ENCODE results near the gene AS3MT.
A peak's percentile ranks its signal among the peaks of the same experiment; 100 is the strongest.
"Not testable (repeated sequence)": the region's sequence is repeated elsewhere in the genome, so short reads cannot be mapped to it uniquely, and the experiment has no call there.

AS3MT gene, protein sequence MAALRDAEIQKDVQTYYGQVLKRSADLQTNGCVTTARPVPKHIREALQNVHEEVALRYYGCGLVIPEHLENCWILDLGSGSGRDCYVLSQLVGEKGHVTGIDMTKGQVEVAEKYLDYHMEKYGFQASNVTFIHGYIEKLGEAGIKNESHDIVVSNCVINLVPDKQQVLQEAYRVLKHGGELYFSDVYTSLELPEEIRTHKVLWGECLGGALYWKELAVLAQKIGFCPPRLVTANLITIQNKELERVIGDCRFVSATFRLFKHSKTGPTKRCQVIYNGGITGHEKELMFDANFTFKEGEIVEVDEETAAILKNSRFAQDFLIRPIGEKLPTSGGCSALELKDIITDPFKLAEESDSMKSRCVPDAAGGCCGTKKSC

DNA sequence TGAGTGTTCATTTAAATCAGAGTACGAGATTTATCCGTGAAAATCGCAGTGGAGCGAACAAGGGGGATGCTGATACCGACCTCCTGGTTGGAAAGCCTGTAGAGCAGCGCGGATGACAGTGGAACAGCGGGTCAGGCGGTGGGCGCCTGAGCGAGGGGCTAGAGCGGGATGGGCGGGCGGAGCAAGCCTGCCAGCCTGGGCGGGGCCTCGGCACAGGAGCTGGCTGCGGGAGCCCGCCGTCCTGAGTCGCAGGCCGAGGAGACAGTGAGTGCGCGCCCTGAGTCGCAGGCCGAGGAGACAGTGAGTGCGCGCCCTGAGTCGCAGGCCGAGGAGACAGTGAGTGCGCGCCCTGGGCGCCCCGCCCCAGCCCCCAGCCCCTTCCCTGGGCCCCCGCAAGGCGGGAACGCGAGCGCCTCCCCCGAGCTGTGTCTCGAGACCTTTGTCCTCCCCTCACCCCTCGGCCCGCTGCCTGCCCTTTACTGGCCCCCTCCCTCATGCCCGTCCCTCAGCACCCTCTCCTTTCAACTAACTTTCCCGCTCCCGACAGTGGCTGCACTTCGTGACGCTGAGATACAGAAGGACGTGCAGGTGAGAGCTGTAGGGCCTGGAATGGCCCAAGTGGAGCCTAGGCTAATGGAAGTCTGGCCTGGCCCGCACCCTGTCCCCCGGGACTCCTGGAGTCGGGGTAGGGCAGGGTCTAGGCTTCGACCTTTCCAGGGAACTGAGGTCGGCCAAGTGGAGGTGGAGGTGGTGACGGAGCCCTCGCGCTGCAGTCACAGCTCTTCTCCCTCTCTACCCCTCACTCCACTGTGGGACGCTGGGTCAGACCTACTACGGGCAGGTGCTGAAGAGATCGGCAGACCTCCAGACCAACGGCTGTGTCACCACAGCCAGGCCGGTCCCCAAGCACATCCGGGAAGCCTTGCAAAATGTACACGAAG lies at the start of gene AS3MT:
AS3MT (plus strand) TSS at position 213 of the 941 bp plus-strand sequence; CDS start at position 336, 123 bp downstream.
- DNase-seq = no peak

DNA sequence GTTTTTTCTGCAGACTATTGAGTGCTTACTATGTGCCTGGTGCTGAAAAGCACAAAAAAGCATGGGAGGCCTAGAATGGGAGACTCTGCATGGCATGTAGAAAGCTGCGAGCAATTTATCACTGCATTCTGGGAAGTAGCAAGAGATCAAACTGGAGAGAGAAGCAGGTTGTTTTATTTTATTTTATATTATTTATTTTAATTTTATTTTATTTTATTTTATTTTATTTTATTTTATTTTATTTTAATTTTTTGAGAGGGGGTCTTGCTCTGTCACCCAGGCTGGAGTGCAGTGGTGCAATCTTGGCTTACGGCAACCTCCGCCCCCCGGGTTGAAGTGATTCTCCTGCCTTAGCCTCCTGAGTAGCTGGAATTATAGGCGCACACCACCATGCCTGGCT lies 49.3 kb upstream of the AS3MT start:
- not testable (repeated sequence) for DNase-seq

DNA sequence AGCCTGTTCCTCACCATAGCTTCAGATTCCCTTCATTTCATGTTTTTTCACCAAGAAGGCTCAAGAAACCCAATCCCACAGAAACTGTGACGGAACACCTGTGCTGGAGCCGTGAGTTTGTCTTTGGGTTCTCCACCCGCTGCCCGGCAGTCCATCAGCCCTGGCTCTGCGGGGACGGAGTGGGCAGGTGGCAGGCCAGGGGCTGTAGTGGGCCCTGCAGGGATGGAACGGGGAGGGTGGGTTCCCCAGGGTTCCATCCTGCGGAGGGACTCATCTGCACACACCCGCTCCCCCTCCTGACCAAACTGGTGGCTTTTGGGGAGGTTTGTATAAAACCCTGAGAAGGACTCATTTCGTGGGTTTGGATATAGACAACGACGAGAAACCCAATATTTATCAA lies 47.0 kb upstream of the AS3MT start:
- no peak for DNase-seq

DNA sequence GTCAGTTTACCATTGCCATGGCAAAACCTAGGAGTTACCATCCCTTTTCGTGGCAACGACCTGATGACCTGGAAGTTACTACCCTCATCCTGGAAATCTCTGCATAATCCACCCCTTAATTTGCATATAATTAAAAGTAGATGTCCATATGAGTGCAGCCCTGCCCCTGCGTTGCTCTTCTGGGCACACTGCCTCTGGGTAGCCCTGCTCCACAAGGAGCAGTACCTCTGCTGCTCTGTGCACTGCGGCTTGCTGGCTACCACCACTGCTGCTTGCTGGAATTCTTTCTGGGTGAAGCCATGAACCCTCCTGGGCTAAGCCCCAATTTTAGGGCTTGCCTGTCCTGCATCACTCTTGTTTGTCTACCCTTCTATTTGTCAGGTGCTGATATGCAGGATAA lies 44.6 kb upstream of the AS3MT start:
- no peak for DNase-seq

DNA sequence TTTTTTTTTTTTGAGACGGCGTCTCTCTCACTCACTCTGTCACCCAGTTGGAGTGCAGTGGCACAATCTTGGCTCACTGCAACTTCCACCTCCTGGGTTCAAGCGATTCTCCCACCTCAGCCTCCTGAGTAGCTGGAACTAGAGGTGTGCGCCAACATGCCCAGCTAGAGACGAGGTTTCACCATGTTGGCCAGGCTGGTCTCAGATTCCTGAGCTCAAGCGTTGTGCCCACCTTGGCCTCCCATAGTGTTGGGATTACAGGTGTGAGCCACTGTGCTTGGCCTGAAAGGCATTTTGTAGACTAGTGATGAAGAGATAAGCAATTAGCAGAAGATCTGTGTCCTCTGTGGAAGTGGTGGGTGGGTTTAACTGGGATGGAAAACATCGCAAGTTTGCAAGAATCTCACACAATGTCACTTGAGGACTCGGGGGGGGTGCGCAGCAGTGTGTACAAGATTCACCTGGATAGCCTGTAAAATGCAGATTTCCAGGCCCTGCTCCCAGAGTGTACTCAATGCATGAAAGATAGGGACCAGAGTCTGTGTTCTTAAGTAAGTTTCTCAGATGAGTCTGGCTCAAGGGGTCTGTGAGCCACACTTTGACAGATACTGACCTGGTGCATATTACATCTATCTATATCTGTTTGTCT lies 43.0 kb upstream of the AS3MT start:
- DNase-seq = no peak

DNA sequence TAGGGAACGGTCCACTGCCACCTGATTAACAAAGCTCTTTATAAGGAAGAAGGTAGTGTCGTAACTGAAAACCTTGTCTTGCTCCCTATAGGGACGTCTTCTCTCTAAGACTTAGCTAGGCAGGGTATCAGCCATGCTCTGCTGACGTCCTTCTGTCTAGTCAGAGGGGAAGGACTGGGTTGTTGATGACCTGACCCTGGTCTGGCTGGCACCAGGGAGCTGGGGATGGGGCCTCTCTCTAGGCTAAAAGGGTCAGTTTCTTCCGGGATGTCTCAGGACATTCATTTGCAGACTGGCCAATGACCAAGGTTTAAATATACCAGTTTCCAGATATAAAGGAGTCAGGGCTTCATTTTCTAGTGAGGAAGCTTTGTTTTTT lies 41.7 kb upstream of the AS3MT start:
- no peak for DNase-seq

DNA sequence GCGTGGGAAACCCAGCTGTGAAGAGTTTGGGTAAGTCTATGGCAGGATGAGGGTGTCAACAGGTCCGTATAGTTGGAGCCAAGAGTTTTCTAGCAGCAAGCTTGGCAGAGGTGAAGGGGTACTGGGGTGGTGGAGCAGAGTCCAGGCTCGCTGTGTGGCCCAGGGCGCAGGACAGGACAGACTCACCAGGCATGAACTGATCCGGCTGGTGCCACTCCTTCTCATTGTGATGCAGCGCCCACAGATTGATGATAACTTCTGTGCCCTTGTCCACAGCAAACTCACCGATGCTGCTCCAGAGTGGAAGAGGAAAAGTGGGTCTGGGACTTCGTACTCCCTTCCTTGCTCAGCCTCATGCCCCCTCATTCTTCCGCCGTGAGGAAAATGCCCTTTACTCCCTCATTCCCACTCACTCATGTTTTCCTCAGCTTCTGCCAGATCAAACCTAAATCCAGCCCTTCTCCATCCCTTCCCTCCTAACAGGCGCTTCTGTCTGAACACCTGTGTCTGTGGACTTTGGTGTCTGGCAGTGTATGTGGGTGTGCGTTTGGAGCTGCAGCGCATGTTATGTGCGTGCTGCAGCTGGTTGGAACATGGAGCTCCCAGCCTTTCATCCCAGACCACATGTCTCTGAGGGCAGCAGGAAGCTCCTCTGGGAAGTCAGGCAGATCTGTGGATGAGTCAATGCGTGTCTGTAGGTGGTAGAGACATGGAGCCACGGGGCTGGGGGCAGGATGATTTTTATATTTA lies 37.8 kb upstream of the AS3MT start:
- DNase-seq = no peak

DNA sequence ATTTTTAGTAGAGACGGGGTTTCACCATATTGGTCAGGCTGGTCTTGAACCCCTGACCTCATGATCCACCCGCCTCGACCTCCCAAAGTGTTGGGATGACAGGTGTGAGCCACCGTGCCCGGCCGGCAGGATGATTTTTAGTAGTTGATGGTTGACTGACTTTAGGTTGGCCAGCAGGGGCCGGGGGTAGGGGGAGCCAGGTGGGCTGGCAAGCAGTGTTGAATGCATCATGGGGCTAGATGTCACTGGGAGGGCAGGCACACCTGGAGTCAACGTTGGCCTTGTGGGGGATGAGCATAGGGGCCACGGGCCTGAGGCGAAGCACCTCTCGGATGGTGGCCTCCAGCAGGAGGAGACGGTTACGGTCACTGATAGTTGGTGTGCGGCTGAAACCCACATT lies 37.0 kb upstream of the AS3MT start:
- no peak for DNase-seq

DNA sequence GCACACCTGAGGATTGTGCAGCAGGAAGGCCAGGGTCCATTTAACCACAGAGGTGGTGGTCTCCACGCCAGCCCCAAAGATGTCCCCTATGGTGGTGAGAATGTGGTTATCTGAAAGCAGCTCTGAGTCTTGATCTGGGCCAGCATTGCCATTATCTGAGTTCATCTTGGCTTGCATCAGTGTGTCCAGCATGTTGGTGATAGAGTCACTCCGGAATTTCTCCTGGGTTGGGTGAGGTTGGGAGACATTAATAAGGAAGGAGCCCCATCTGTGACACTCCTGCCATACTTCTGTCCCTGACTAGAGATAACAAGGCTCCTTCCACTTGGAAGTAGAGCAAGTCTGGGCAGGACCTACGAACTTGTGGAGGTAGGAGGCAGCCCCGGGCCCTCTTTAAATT lies 36.3 kb upstream of the AS3MT start:
- DNase-seq = no peak

DNA sequence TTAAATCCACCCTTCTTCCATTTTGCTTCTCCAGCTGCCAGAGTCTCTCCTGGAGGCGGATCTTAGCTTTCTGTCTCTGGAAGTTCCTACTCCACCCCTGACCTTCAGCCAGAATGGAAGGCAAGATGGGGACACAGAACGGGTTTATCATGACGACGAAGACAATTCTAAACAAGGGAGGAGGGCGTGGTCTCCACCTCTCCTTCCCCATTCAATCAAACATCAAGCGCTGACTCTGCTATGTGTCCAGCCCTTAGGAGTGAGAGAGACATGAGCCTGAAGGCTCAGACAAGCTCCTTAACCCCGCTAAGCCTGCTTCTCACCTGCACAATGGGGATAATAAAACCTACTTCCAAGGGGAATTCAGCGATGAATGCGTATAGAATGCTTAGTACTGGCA lies 35.1 kb upstream of the AS3MT start:
- no peak for DNase-seq

DNA sequence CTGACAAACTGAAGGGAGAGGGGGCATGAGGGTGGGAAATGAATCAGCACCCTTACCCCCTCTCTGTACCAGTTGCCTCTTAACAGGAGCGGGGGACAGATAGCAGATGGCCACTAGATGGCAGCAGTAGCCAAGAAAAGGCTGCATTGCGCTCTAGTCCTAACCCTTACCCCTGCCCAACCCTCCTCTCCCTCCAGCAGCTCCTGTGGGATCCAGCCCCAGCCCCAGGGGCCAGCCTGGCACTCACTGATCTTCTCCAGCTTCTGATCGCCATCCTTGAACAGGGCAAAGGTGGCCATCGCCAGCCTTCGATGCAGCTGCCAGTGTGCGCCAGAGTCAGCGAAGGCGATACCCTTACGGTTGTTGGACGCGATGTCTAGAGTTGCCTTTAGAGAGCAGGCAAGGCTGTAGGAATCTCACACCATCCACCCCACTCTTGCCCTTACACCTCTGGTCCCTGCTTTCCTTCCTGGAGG lies 34.2 kb upstream of the AS3MT start:
- DNase-seq = peak; percentile 70 to 72

DNA sequence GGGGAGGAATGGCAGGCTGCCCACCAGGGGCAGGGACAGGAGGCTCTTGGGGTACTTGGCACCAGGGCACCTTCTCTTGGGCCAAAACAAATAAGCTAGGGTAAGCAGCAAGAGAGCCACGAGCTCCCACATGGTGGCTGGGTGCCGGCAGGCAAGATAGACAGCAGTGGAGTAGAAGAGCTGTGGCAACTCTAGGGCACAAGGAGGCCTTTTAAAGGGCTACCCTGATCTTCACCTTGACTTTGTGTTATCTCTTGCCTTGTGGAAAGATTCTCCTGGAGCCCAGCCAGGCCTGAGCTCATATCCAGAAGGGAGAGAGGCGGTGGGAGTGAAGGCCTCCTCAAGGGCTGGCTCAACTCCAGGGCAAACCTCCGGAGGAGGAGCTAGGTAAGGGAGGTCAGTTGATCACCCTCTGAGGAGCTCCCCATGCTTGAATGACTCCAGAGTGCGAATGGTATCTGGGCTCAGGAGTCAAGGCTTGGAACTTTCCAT lies 32.0 kb upstream of the AS3MT start, which contains the start of gene CYP17A1:
CYP17A1 (minus strand) TSS at position 184 of the 492 bp plus-strand sequence; CDS start at position 132, 52 bp downstream.
- no peak for DNase-seq

DNA sequence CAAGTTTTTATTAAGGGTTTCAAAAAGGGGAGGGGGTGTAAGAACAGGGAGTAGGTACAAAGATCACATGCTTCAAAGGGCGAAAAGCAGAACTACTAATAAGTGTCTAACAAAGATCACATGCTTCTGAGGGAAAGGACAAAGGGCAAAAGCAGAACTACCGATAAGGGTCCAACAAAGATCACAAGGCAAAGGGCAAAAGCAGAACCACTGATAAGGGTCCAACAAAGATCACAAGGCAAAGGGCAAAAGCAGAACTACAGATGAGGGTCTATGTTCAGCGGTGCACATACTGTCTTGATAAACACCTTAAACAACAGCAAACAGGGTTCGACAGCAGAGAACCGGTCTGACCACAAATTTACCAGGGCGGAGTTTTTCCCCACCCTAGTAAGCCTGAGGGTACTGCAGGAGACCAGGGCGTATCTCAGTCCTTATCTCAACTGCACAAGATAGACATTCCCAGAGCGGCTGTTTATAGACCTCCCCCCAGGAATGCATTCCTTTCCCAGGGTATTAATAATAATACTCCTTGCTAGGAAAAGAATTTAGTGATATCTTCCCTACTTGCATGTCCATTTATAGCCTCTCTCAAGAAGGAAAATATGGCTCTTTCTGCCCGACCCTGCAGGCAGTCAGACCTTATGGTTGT lies 30.9 kb upstream of the AS3MT start:
- not testable (repeated sequence) for DNase-seq

DNA sequence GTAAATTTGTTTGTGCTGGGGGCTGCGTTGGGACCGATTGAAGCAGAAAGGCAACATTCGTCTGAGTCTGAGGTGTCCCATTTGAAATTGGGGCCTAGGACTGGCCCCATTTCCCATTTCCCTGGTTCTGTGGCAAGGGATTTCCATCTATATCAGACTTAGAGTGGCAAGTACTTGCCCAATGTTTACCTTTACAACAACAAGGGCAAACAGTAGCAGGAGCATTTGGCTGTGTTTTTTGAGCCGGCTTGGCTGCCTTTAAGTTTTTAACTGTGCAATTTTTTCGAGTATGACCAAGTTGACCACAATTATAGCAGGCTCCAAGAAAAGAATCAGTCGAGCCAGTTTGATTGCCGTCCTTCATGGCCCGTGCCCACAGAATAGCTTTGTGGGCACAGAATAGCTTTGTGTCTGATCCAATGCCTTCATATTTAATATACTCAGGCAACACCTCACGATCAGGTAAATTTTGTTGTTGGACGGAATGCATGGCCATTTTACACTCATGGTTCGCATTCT lies 27.4 kb upstream of the AS3MT start:
- DNase-seq = no peak

DNA sequence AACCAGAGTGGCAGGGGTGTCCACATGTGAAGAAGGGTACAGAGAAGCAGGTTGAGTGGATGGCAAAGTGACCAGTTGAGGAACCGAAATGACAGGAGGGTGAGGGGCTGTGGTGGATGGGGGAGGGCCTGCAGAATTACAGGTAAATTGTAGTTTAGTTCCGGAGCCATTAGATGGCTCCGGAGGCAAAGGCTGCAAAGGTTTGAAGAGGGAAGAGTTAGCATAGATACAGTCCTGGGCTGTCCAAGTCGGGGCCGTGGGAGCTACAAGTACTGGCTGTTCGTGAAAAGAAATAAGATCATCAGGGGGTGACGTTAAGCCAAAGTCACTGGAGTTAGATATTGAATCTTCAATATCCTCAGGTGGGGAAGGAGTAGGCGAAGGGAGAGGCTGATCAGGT lies 26.1 kb upstream of the AS3MT start:
- DNase-seq = not testable (repeated sequence)

DNA sequence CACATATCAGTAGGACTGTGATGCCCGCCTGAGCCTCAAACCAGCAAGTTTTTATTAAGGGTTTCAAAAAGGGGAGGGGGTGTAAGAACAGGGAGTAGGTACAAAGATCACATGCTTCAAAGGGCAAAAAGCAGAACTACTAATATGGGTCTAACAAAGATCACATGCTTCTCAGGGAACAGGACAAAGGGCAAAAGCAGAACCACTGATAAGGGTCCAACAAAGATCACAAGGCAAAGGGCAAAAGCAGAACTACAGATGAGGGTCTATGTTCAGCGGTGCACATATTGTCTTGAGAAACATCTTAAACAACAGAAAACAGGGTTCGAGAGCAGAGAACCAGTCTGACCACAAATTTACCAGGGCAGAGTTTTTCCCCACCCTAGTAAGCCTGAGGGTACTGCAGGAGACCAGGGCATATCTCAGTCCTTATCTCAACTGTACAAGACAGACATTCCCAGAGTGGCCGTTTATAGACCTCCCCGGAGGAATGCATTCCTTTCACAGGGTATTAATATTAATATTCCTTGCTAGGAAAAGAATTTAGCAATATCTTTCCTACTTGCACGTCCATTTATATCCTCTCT lies 25.0 kb upstream of the AS3MT start:
- not testable (repeated sequence) for DNase-seq

DNA sequence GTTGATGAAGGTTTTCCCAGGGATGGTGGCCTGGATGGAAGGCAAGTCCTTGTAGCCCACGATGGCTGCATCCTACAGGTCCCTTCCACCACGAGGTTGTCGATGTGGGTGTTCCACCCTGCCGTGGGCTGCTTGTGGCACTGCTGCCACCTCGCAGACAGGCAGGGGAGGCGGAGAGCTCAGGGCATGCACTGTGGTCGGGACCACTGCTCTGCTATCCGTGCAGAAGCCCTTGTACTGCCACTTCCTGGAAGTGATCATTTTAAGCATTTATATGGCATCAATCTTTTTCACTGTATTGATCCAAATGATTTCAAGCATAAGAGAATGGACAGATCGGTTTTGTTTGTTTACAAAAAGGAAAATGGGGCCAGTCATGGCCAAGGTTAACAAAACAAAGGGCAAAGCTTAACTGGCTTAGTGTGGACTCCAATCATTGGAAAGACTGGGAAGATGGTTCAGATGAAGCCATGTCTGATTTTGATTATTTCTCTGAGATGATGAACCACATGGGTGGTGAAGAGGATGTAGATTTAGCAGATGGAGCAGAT lies 23.8 kb upstream of the AS3MT start:
- no peak for DNase-seq

DNA sequence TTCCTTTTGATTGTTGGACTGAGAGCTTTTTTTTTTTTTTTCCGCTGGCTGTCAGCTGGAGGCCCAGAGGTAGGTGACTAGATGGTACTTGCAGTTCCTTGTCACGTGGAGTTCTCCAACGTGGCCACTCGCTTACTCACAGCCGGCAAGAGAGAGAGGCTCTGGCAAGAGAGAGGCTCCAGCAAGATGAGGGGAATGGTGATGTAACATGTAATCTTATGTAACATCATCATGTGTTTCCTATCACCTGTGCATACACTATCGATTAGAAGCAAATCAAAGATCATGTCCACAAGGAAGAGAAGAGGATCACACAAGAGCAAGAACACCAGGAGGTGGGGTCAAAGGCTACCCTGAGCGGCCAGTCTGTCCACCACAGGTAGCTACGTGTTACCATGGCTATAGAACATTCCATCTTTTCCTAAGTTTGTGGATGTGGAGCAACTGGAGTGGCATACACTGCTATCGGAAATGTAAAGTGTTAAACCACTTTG lies 19.2 kb upstream of the AS3MT start:
- DNase-seq = no peak

DNA sequence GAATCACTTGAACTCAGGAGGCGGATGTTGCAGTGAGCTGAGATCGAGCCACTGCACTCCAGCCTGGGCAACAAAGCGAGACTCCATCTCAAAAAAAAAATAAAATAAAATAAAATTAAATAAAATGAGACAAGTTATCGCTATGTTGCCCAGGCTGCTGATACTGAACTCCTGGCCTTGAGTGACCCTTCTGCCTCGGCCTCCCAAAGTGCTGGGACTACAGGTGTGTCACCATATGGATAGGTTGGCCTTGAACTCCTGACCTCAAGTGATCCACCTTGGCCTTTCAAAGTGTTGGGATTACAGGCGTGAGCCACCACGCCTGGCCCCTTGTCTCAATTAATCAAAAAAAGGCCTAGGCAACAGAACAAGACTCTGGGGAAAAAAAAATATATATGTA lies 16.0 kb upstream of the AS3MT start:
- not testable (repeated sequence) for DNase-seq

DNA sequence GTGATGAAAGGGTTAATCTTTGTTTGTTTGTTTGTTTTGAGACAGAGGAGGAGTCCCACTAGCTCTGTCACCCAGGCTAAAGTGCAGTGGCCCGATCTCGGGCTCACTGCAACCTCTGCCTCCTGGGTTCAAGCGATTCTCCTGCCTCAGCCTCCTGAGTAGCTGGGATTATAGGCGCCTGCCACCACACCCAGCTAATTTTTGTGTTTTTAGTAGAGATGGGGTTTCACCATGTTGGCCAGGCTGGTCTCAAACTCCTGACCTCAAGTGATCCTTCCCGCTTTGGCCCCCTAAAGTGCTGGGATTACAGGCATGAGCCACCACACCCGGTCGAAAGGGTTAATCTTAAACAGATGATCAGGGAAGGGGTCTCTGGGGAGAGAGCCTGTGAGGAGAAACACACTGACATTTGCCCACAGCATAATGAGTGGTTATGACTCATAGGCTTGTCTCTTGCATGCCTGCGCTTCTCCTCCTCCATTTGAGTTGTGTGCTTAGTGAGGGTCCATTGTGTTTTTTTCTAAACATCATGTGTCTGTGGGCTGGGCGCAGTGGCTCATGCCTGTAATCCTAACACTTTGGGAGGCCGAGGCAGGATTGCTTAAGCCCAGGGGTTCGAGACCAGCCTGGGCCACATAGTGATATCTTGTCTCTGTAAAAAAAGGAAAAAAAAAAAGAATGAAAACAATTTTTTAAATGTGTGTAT lies 13.4 kb upstream of the AS3MT start:
- DNase-seq = not testable (repeated sequence)
